Activated CD8-positive, alpha-beta memory T cell treated with anti-CD3 and anti-CD28 coated beads, Interleukin-2, amount 50 U/mL, for 1 hour (primary cell): ENCODE data around the gene MINDY3.

Experiments used
- DNase-seq: peaks from one replicate; pipeline ENCODE4 v3.0.0-alpha.2; 2020; ENCODE audit errors: extremely low read depth

MINDY3 gene

DNA sequence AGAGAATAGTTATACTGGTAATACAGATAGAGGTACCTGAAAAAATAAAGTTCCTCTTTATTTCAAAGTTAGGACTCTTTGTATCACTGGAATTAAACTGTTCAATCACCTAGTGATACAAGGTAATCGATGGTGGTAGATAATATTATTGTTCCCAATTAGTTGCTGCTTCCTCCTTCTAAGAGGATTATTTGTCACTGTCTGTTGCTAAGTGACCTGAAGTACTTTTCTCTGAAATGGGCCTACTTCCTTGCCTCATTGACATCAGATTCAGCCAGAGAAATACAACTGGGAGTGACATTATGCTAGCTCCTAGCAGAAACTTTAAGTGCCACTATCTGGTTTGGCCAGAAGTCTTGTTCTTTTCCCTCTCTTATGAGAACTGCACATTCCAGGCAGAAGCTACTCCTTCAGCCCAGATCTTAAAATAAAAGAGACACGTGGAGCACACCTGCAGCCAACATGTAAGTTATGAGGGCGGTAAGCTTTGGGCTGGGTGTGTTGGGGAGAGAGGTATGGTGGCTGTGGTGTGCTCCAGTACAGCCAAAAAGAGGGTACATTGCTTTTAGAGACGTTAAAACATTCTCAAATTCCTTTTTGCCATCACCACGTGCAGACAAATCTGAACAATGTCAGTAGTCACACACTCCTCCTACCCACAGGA lies 54.8 kb downstream of the MINDY3 start:
- DNase-seq, result no peak

DNA sequence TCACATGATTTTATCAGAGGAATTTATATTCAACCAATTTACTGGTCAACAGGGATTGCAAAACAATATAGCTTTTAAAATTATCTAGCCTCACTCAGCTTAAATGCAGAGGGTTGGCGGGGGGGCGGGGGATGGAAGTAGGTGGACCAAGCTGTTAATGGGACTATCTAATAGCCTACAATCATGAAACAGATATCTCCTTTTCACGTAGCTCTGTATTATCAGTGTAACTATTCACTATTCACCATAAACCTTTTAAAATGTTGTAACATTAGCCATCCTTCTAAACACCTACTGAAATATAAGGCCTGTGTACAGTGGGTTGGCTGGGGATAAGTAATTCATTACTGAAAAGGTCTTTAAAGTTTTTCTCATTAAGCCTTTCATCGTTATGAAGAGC lies 56.2 kb downstream of the MINDY3 start:
- no peak for DNase-seq

DNA sequence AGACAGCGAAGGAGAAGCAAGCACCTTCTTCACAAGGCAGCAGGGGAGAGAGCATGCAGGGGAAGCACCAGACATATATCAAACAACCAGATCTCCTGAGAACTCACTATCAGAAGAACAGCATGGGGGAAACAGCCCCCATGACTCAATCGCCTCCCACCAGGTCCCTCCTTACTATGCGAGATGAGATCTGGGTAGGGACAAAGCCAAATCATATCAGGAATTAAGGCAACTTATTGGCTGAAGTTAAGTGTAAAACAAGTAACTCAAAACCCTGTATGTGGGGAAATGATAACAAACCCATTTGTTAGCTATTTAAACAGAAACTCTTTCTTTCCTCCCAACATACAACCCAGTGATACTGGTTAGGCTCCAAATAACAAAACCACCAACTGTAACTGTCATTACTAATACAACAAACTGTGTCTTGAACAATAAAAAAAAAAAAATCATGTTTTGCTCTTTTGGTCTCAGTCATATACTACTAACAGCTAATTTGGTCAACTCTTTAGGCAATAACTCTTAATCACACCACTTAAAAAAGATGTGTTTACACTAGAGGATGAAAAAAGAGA lies 57.8 kb downstream of the MINDY3 start:
- DNase-seq, result no peak

DNA sequence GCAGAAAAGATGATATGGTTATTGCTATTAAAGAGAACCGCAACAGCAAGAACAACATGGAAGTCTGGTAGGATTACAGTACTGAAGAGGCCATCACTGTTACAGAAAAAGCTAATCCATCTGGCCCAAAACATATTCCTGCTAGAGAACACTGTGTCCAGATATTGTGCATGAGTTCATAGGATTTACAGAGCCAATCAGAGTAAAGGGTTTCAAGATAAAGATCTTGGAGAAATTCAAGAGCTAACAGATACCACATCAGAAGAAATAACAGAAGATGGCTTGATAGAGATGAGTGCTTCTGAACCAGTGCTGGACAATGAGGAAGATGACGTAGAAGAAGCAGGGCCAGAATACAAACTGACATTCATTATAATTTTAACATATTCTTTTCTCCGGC lies 58.7 kb downstream of the MINDY3 start:
- DNase-seq, result no peak

DNA sequence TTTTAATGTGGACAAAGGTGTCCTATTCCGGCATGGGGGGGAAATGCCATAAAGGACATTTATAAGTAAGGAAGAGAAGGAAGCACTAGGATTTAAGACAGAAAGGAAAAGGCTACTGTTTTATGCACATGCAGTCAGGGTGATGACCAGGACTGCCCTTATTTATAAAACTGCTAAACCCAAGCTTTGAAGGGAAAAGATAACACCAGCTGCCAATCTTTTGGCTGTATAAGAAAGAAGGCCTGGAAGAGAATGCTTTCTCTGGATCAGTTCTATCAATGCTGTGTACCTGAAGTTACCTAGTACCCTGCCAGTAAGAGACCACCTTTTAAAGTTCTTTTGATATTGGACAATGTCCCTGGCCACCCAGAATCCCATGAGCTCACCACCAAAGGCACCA lies 59.2 kb downstream of the MINDY3 start:
- DNase-seq, result no peak

DNA sequence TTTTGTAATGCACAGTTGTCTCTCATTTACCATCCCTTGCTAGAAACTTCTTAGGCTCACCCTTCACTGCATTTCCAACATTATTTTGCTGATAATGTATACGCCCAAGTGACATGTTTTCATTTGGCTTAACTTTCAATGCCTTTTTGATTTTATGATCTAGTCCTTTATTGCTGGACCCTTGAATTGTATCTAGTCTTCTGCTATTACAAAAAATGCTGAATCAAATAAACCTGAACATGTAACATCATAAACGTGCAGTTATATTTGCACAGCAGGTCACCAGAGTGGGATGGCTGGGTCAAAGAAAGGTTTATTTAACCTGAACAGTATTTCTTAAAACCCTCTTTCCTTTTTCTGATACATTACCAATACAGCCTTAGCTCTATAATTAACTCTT lies 63.0 kb downstream of the MINDY3 start:
- no peak for DNase-seq

DNA sequence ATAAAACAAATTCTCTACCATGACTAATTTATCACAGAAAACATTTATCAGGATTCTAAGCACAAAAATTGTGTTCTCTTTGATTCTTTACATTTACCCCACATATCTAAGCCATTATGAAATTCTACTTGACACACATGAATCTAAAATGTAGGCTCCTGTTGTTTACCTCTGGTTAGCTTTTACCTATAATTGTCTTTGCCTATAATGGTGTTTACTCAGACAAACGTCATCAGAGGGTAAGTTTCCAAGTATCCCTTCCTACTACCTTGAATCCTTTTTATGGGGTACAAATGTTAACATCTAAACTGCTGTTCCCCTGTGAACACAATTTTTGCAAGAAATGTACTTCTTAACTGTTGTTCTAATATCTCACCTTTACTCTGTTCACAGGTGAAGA lies 63.5 kb downstream of the MINDY3 start:
- no peak for DNase-seq

DNA sequence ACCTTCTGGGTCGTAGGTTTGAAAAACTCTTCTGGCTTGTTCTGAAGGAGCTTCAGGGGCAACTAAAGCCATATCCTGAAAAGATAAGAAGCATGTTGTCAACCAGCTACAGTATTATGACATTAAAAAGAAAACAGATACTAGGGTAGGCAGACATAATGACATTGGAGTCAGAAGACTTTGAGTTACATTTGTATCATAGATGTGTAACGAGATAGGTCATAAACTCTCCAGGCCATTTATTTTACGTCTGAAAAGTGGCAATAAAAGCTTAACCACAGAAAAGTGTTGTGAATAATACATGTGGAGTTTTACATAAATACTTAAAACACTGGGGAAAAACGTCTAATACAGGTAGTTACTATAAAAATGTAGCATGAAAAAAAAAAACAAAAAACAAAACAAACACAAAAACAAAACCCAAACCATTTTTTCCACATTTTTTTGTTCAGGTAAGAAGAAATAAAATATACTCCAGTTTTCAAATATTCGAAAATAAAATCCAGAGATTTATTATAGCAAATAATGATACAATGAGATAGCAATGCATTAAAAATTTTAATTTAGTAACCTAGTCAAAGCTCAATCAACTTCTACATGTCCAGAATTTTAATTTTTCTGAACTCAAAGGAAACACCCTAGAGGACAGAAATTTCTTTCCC lies 64.1 kb downstream of the MINDY3 start:
- DNase-seq, result no peak

DNA sequence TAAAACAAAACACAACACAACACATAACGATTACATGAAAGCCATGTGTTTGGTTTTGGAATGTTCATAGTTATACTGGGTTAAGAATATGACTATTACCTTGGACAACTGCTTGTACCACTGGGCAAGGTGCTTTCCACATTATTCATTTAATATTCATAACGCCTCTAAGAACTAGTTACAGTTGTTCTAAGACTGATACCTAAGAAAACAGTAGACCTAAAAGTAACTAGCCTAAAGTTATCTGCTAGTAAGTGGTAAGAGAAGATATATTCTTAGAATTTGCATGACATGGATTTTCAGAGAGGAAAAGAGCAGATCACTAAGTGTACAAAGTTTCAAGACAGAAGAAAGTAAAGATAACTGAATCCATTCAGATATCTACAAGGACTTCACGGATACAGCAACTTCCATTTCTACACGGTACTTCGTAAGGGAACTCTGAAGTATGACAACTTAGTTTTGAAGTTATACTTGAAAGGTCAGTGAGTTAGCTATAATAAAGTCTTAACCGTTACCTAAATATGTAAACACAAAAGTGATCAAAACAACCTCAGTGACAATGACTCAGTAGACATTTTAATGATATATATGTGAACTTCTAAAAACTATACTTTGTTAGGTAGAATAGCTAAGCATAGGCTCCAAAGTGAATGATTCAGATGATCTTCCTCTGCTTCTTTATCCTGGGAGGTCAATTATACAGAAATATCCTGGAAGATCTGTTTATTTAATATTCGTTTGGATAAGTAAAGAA lies 65.1 kb downstream of the MINDY3 start:
- no peak for DNase-seq

DNA sequence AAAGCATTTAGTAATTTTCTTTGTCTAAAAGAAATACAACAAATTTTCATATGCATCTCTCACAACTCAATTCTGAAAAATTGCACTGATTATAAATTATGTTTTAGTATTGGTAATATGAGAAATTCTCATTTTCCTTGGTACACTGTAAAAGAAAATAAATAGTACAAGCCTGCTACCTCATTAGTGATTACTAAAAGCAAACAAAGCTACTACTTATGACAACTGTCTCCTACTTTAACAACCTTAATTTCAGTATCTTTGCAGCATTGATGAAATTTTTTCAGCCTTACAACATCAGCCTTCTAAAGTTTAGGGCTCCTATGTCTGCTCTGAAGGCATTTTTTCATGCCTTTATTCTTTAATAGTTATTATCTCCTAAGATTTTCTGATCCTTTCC lies 65.7 kb downstream of the MINDY3 start:
- DNase-seq, result no peak

DNA sequence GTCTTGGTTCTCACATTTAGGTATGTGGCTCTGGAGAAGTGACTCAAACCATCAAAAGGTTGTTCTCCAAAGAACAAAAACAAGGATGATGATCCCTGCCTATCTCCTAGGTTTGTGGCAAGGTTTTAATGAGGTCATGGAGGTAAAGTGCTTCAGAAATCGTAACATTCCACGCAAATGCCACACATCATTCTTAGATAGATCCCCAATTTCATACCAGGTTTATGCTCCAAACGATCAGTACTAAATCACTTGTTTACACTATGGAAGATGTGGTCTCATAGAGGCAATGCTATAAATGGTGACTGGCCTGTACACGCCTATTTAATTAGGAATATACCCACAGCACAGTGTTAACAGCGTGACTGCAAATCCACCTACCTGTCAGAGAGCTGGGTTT lies 66.6 kb downstream of the MINDY3 start:
- no peak for DNase-seq

DNA sequence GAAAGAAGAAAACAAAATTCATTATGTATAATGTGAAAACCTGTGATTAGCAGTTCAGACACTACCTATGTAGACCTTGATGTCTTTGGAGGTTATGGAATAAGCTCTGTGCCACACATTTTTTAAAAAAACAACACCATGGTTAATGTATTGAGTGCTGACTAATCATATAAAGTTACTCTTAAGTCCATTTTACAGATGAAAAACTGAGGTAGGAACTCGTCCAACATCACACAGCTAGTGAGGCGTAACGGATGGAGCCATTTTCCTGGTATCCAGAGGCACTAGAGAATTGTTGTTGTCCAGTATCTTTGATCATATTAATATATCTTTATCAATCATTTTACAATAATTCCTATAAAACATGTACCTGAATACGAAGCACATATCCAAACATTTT lies 67.5 kb downstream of the MINDY3 start:
- no peak for DNase-seq

DNA sequence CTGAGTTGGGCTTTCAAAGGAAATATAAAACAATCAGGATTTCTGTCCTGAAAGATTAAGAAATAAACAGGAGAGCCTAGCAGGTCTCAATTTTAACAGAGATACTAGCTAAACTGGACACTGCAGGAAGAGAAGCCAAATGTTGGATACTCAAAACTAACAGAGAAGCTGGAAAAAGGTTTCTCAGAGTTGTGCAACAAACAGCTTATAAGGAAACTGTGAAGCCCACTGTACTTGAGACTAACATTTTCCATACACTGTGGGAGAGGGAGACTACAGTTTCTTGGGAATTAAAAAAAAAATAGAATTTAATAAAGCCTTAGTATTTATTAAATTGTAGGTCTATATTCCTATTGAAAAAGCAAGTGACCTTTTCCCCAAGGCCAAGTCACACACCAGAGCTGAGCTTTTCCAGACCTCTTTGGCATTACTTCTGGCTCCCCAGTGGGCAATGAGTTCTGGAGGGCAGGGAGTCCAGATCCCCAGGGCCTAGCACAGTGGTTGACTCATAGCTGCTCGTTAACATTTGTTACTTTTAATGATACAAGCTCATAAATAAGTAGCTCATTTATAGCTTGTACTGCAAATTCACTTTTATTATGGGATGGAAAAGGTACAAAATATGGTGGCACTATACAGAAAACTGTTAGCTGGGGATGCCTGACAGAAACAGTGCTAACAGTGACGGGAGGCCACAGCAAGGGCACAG lies 68.3 kb downstream of the MINDY3 start:
- DNase-seq, result no peak

DNA sequence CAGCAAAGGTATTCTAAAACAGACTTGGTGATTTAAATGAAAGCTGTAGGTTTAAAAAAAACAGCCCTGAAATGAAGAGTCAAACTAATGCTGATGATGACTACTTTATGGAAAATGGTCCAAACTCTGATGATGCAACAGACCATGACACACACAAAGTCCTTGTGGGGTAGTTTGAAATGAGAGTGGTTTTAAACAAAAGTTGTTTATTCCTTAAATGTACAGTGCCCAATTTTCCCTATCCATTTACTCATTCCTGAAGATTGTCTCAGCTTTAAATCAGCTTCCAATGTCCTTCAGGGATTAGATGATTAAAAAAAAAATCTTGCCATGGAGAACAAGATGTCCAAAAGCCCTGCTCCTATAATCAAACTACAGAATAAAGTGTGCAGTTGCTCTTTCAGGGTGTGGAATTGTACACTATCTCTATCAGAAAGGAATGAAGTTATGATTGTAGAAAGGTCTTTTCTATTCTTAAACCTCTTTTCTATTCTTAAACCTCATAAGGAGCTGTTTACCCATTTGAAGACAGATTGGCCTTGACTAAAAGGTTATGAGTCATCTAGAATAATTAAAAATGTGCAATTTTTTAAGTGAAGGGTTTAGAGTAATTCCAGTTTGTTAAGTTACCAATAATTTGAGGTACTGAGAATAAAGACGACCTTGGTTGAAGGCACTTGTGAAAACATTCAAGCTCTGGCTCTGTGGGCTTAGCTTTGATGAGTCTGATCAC lies 70.3 kb downstream of the MINDY3 start:
- no peak for DNase-seq

DNA sequence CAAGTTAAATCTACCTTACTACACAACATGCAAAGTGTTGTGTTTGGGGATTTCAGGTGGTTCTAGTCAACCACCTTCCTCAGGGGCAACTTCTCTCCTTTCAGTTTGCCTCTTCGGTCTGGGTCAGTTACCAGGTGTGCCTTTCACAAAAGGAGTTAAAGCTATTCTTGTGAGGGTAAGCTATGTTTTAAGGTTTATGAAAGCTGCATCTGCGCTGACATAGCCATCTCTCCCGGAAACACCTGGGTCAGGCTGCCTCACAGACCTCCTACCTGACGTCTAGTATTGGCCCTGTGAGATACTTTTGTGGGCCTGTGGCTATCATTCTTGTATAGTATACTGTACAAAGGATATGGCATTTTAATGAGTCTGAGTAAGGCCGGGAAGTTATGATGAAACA lies 72.9 kb downstream of the MINDY3 start:
- DNase-seq, result no peak

DNA sequence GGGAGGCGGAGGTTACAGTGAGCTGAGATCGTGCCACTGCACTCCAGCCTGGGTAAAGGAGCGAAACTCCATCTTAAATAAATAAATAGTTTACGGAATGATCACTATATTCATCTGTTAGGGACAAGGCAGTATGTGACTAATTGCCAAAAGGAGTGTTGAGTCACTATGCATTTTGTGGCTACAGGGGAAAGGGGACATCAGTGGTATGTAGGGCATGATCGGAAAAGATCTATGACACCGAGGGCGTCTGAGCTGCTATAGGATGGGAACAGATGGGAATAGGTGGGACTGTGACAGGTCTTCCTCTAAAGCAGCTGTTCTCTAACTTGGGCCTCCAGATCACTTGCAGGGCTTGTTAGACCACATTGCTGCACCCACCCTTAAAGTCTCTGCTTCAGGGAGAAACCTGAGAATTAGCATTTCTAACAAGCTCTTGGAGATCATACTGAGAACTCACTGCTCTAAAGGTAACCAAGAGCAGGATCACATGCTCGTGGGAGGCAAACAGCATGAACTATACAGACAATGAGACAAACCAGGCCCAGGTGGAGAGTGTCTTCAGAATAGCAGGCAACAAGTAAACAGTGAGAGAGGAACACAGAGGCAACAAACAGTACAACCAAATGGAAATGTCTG lies 75.5 kb downstream of the MINDY3 start:
- DNase-seq, result no peak

DNA sequence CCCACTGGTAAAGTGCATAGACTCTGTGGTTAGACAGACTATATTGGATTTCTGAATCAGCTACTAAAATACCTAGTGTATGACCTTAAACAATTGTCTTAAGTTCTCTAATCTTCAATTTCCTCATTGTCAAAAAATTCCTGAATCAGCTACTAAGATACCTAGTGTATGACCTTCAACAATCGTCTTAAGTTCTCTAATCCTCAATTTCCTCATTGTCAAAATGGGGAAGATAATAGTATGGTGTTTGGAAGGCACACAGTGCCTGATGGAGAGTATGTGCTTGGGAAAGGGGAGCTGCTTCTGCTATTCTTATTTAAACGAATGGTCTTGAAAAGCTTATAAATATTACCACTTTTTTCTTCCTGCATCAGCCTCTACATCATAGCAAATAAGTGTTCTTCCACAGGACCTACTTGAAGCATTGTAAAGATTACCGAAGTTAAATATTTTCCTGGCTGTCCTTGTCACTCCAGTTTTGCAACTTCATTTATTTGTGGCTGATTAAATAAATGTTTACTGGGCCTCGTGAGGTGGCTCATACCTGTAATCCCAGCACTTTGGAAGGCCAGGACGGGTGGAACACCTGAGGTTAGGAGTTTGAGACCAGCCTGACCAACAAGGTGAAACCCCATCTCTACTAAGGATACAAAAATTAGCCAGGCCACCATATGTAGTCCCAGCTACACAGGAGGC lies 76.2 kb downstream of the MINDY3 start:
- no peak for DNase-seq

DNA sequence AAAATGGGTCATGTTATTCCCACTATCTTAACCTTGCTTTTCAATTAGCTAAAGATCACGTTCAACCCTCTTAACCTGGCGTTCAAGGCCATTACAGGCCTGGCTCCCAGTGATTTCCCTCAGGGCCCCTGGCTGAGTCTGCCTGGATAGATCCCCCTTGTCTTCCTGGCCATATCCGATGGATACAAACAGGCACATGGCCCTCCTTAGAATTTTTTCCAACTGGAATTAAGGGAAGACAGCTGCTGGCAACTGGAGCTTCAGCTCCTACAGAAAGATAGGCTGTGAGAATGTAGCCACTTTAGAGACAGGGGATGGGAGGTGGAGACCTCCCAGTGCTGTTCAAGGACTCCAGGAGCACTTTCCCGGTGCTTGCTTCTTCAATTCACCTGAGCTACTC lies 77.5 kb downstream of the MINDY3 start:
- DNase-seq, result no peak

DNA sequence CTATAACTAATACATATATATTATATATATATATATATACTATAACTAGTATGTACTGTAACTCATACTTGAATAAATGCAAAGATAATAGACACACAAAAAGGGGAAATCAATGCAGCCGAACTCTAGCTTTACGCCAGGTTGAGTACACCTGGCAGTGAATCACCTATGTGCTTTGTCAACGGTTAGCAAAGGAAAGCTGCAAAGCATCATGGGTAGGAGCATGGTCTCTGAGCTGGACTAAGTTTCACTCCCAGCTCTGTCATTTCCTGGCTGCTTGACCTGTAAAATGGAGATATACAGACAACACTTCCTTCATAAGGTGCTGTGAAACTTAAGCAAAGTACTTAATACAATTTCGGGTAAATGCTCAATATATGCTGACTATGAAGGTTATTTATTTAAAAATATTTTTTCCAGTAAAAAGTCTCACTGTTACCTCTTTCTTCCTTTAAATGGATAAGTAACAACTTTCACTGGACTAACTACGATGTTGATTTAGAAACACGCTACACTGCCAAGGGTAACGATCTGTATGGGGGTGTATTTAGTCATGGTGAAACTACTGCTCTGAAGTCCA lies 78.8 kb downstream of the MINDY3 start:
- DNase-seq, result no peak
